Spleen (tissue), 7 donors: ENCODE results near the gene HEPACAM.

ENCODE experiments used
- CTCF ChIP-seq, 11 experiments: fragments of 200-600 bp in 7 of 11; fragments of 450-650 bp in 4 of 11; sonication (generic) in 4 of 11; IDR thresholded peaks in 8 of 11; conservative IDR thresholded peaks in 3 of 11; 1 replicate in 7 of 11; 2 replicates in 4 of 11; pipeline versions ENCODE4 v1.4.0 to v1.8.0; 2016 to 2021; ENCODE audit warnings: antibody characterized with exemption in 11 of 11, inconsistent platforms in 4 of 11, mild to moderate bottlenecking in 1 of 11
- POLR2A ChIP-seq, 3 donors: fragments of 450-650 bp; IDR thresholded peaks; one replicate each; pipeline ENCODE4 v1.5.1; 2017; ENCODE audit warnings: antibody characterized with exemption in 3 of 3, mild to moderate bottlenecking in 1 of 3
- donor health status: DM: no; HTN: no; CAD: no; lungs with moderate emphysema.
- donor health status: DM: no; HTN: no; CAD: no.
- donor health status: DM: no; HTN: no; CAD: no.

- TF ChIP-seq CTCF (IDR thresholded peaks at IDR 0.05 in 8 of 11, conservative IDR thresholded peaks at IDR 0.05 in 3 of 11) (no peak), POLR2A (IDR thresholded peaks at IDR 0.05) (no peak)
These were observed 6.8 kb upstream of the HEPACAM start for GRCh38 chr11:124942466-124943253.
